Esophagus muscularis mucosa (tissue), 3 donors: ENCODE results near the gene MAST4.

ENCODE experiments used
- EP300 ChIP-seq: sonication (generic); formaldehyde crosslinking; IDR thresholded peaks from one replicate; pipeline ENCODE4 v1.6.1; 2017; ENCODE audit warnings: antibody characterized with exemption
- TF ChIP-seq, protein P1 (sequence below), 3 experiments: fragments of 200-600 bp in 2 of 3; fragments of 450-650 bp in 1 of 3; sonication (generic) in 2 of 3; IDR thresholded peaks; one replicate each; pipeline ENCODE4 v1.5.1; 2017 to 2019; ENCODE audit warnings: antibody characterized with exemption in 3 of 3, mild to moderate bottlenecking in 2 of 3, moderate library complexity in 1 of 3

DNA sequence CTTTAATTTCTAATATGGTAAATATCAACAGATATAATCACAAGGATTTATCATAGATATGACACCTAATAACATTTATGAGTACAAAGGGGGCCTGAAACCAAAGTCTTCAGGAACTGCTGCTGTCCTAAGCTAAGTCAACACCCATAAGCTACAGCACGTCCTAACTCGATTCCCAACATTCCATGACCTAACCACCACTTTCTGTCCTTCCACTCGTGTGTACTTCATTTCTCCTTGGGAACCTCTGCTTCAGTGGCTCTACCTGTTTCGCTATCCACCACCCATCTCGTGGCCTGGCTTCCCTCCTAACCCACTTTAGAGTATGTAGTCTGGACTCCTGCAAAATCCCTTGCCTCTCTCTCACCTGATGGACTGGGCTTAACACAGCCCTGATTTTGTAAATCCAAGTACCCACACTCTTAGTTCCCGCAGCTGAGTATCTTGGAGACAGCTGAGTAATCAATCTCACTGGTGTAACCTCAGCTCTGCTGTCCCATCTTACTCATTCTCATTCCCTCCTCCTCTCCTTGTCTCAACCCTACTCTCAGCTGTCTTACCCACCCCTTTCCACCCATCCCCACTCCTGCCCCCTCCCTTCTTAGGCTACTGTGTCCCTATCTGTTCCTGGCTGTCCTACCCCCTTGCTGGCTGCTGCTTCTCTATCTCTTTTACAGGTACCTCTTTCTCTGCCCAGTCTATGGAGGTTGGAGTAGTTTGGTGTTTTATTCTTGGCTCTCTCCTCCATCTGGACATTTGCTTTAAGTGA, 101.8 kb downstream of the MAST4 start:
- TF ChIP-seq, protein P1, sequence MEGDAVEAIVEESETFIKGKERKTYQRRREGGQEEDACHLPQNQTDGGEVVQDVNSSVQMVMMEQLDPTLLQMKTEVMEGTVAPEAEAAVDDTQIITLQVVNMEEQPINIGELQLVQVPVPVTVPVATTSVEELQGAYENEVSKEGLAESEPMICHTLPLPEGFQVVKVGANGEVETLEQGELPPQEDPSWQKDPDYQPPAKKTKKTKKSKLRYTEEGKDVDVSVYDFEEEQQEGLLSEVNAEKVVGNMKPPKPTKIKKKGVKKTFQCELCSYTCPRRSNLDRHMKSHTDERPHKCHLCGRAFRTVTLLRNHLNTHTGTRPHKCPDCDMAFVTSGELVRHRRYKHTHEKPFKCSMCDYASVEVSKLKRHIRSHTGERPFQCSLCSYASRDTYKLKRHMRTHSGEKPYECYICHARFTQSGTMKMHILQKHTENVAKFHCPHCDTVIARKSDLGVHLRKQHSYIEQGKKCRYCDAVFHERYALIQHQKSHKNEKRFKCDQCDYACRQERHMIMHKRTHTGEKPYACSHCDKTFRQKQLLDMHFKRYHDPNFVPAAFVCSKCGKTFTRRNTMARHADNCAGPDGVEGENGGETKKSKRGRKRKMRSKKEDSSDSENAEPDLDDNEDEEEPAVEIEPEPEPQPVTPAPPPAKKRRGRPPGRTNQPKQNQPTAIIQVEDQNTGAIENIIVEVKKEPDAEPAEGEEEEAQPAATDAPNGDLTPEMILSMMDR (IDR thresholded peaks at IDR 0.05) = no peak
- TF ChIP-seq EP300 = no peak
